Hematopoietic multipotent progenitor cell treated with erythropoietin and hydrocortisone succinate and interleukin-3 and kit ligand, for 8 days (in vitro differentiated cells): ENCODE measurements around the gene LGALS9C.
"Not testable (repeated sequence)": the region's sequence is repeated elsewhere in the genome, so short reads cannot be mapped to it uniquely, and the experiment has no call there.

Experiments used
- DNase-seq: peaks from one replicate; pipeline ENCODE4 v3.0.0-alpha.2; 2015

The LGALS9C gene

GRCh38 chr17:18478977-18479595 is 2.5 kb downstream of the LGALS9C start:
- not testable (repeated sequence) for DNase-seq

- DNase-seq: not testable (repeated sequence)
These were observed 5.2 kb downstream of the LGALS9C start for GRCh38 chr17:18481775-18482174.

GRCh38 chr17:18485936-18486464 is 9.4 kb downstream of the LGALS9C start:
- DNase-seq: not testable (repeated sequence)

- DNase-seq: not testable (repeated sequence)
These were observed 11.0 kb downstream of the LGALS9C start for GRCh38 chr17:18487633-18488032.

- not testable (repeated sequence) for DNase-seq
These were observed 12.0 kb downstream of the LGALS9C start for GRCh38 chr17:18488622-18489021.

GRCh38 chr17:18490016-18490415 is 13.4 kb downstream of the LGALS9C start:
- DNase-seq: not testable (repeated sequence)

GRCh38 chr17:18492712-18493480 is 16.3 kb downstream of the LGALS9C start:
- not testable (repeated sequence) for DNase-seq

GRCh38 chr17:18494250-18494768 is 17.7 kb downstream of the LGALS9C start:
- DNase-seq: not testable (repeated sequence)

- DNase-seq: not testable (repeated sequence)
These were observed 20.5 kb downstream of the LGALS9C start for GRCh38 chr17:18497044-18497443.

GRCh38 chr17:18499100-18499499 is 22.5 kb downstream of the LGALS9C start:
- DNase-seq: not testable (repeated sequence)

- DNase-seq: not testable (repeated sequence)
These were observed 23.2 kb downstream of the LGALS9C start for GRCh38 chr17:18499756-18500155.

GRCh38 chr17:18500281-18500680 is 23.7 kb downstream of the LGALS9C start:
- DNase-seq: not testable (repeated sequence)

- not testable (repeated sequence) for DNase-seq
These were observed 24.2 kb downstream of the LGALS9C start for GRCh38 chr17:18500816-18501215.

GRCh38 chr17:18503221-18503620 is 26.6 kb downstream of the LGALS9C start:
- not testable (repeated sequence) for DNase-seq

- not testable (repeated sequence) for DNase-seq
These were observed 31.1 kb downstream of the LGALS9C start for GRCh38 chr17:18507729-18508128.

- not testable (repeated sequence) for DNase-seq
These were observed 32.1 kb downstream of the LGALS9C start for GRCh38 chr17:18508667-18509066.

- DNase-seq: not testable (repeated sequence)
These were observed 44.5 kb downstream of the LGALS9C start for GRCh38 chr17:18521100-18521499.

- DNase-seq: not testable (repeated sequence)
These were observed 48.4 kb downstream of the LGALS9C start for GRCh38 chr17:18525015-18525414.

- DNase-seq: not testable (repeated sequence)
These were observed 49.7 kb downstream of the LGALS9C start for GRCh38 chr17:18526168-18526800.

GRCh38 chr17:18527354-18527753 is 50.8 kb downstream of the LGALS9C start:
- DNase-seq: not testable (repeated sequence)

GRCh38 chr17:18528435-18528834 is 51.8 kb downstream of the LGALS9C start:
- not testable (repeated sequence) for DNase-seq

- DNase-seq: not testable (repeated sequence)
These were observed 52.4 kb downstream of the LGALS9C start for GRCh38 chr17:18528899-18529500.

- DNase-seq: not testable (repeated sequence)
These were observed 53.8 kb downstream of the LGALS9C start for GRCh38 chr17:18530405-18530804.
